22Rv1 (cell line): Measurements from ENCODE around the gene KLHL4.
"Not testable (repeated sequence)": the region's sequence is repeated elsewhere in the genome, so short reads cannot be mapped to it uniquely, and the experiment has no call there.

Source experiments
- H3K27ac ChIP-seq: fragments of 450-650 bp; 2 replicates; pipeline ENCODE4 v1.5.1; 2017
- CTCF ChIP-seq: fragments of 450-650 bp; IDR thresholded peaks from 2 replicates; pipeline ENCODE4 v1.5.1; 2017; ENCODE audit warnings: mild to moderate bottlenecking
- ZFX ChIP-seq: fragments of 450-650 bp; IDR thresholded peaks from 2 replicates; pipeline ENCODE4 v1.6.1; 2017; ENCODE audit warnings: antibody characterized with exemption, borderline replicate concordance

KLHL4 gene

DNA sequence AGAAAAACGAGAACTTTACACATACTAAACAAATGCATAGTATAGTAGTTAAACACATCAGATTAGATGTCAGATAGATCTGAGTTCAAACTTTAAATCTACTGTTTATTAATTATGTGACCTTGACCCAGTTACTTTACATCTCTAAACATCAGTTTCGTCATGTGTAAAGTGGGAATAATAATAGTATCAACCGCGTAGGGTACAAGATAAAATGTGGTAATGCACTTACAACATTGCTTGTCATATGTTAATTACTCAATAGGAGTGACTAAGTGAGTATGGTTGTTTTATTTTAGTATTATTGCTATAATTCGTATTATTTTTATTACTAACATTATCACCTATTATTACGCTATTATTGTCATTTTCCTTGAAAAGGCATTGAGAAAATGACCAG lies 144.2 kb downstream of the KLHL4 start:
- TF ChIP-seq CTCF (no peak), ZFX (no peak)
- no peak overlapping the region for H3K27ac ChIP-seq

GRCh38 chrX:87663421-87663820 lies 145.8 kb downstream of the KLHL4 start:
- no peak overlapping the region for H3K27ac ChIP-seq
- TF ChIP-seq ZFX (no peak), CTCF (no peak)

- no peak overlapping the region for H3K27ac ChIP-seq
Measured at GRCh38 chrX:87664381-87664780, 146.8 kb downstream of the KLHL4 start.

DNA sequence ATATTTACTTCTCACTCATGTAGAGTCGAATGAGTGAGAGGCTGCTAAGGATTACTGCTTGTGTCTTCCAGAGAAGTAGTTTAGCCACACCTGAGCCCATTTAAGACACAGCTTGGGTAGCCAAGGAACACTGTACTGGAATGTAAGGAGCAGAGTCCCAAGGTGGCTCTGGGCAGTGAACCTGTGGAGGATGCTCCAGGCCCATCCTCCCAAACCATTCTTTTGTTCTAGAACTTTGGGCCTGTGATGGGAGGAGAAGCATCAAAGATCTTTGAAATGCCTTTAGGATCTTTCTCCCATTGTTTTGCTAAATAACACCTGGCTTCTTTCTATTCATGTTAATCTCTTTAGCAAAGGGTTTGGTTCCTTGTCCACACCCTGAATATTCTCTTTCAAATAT lies 162.2 kb downstream of the KLHL4 start:
- no peak overlapping the region for H3K27ac ChIP-seq
- no peak for TF ChIP-seq ZFX
- TF ChIP-seq CTCF, result no peak

More at GRCh38 chrX:87664381-87664780, 146.8 kb downstream of the KLHL4 start:
- TF ChIP-seq ZFX, result no peak
- peak; percentile 54 for TF ChIP-seq CTCF

DNA sequence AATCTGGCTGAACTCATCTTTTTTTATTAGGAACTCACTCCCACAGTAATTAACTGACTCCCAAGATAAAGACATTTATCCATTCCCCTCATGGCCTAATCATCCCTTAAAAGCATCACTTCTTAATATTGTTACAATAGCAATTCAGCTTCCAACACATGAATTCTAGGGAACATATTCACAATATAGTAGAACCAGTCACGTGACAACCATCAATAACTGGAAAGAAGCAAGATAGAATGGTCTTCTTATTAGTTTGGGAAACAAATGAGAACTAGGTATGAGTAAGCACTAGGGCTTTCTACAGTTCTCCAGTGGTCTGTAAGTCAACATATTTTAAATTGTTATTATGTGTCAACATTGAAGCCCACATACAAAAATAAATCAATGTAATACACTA lies 170.1 kb downstream of the KLHL4 start:
- H3K27ac ChIP-seq, result no peak overlapping the region

DNA sequence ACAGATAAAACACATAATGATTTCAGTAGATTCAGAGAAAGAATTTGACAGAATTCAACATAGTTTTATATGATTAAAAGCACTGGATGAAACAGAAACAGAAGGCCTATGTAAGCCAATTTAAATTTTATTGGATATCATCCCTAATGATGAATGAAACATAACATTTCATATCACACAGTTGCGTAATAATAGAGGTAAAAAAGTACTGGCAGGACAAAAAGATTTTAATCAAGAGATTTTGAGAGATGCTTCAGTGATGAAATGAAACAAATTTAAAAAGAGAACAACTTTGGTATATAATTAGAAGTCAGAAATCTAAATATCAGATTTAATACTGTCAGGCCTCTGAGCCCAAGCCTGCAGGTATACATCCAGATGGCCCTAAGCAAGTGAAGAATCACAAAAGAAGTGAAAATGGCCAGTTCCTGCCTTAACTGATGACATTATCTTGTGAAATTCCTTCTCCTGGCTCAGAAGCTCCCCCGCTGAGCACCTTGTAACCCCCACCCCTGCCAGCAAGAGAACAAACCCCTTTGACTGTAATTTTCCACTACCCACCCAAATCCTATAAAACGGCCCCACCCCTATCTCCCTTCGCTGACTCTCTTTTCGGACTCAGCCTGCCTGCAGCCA lies 170.6 kb downstream of the KLHL4 start:
- H3K27ac ChIP-seq, result not testable (repeated sequence)

More for the DNA sequence above, 170.1 kb downstream of the KLHL4 start:
- TF ChIP-seq CTCF (no peak), ZFX (no peak)

DNA sequence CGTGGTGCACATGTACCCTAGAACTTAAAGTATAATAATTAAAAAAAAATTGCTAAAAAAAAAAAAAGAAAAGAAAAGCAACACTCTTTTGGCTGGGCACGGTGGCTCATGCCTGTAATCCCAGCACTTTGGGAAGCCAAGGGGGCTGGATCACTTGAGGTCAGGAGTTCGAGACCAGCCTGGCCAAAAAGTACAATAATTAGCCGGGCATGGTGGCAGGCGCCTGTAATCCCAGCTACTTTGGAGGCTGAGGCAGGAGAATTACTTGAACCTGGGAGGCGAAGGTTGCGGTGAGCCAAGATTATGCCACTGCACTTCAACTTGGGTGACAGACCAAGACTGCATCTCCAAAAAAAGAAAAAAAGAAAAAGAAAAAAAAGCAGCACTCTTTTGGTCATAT lies 171.6 kb downstream of the KLHL4 start:
- H3K27ac ChIP-seq, result not testable (repeated sequence)

- TF ChIP-seq ZFX, result no peak
- no peak for TF ChIP-seq CTCF
- H3K27ac ChIP-seq, result no peak overlapping the region
Measured at GRCh38 chrX:87693204-87693603, 175.6 kb downstream of the KLHL4 start.
